Measurements from ENCODE around the gene UNC79.

The UNC79 gene

GRCh38 chr14:93706360-93706955, 275.7 kb downstream of the UNC79 start:
- DNase-seq: no peak

- no peak for DNase-seq
Observed at GRCh38 chr14:93707475-93707874, 276.7 kb downstream of the UNC79 start.

- DNase-seq: no peak
Observed at GRCh38 chr14:93708311-93708734, 277.6 kb downstream of the UNC79 start.

GRCh38 chr14:93708800-93709199, 278.1 kb downstream of the UNC79 start:
- DNase-seq: no peak

GRCh38 chr14:93709249-93709648, 278.5 kb downstream of the UNC79 start:
- DNase-seq: no peak

- DNase-seq: no peak
Observed at GRCh38 chr14:93712079-93712837, 281.5 kb downstream of the UNC79 start.

GRCh38 chr14:93712838-93713724, 282.3 kb downstream of the UNC79 start:
- peak in 33 of 56 donors; percentile 11 to 78 (median 48) for DNase-seq

GRCh38 chr14:93713726-93714405, 283.1 kb downstream of the UNC79 start:
- no peak for DNase-seq

GRCh38 chr14:93714605-93715004, 283.9 kb downstream of the UNC79 start:
- no peak for DNase-seq

- DNase-seq: no peak
Observed at GRCh38 chr14:93715279-93715927, 284.7 kb downstream of the UNC79 start.

- DNase-seq: no peak
Observed at GRCh38 chr14:93716002-93716745, 285.4 kb downstream of the UNC79 start.

GRCh38 chr14:93716746-93717667, 286.3 kb downstream of the UNC79 start:
- DNase-seq: no peak

GRCh38 chr14:93717668-93718320, 287.1 kb downstream of the UNC79 start:
- no peak for DNase-seq

- no peak for DNase-seq
Observed at GRCh38 chr14:93719256-93719655, 288.5 kb downstream of the UNC79 start.

GRCh38 chr14:93720076-93720815, 289.5 kb downstream of the UNC79 start:
- DNase-seq: no peak

GRCh38 chr14:93720981-93721483, 290.3 kb downstream of the UNC79 start:
- no peak for DNase-seq

- no peak for DNase-seq
Observed at GRCh38 chr14:93723001-93723400, 292.3 kb downstream of the UNC79 start.

Measured in amygdala (tissue), 56 donors.